Keratinocyte (primary cell): ENCODE results near the gene MAMDC2. TPM values are rescaled to one million over a fixed set of nuclear protein-coding genes. Genes with fewer than 3 reads are reported as not detected.
A peak's percentile ranks its signal among the peaks of the same experiment; 100 is the strongest.

Source experiments
- DNase-seq: peaks from one replicate; pipeline ENCODE4 v3.0.0-alpha.2; 2011; ENCODE audit warnings: low read depth, missing footprints, low spot score
- FAIRE-seq: peaks from 2 replicates; lab custom pipeline; 2011; peaks lifted over from hg19 to GRCh38; lab: Jason Lieb, UNC
- H2AFZ ChIP-seq: 2 replicates; pipeline ENCODE4 v1.6.0; 2012; ENCODE audit warnings: low read length, control low read depth, inconsistent platforms; ENCODE audit not compliant: control insufficient read depth
- H3K27ac ChIP-seq: 2 replicates; pipeline ENCODE4 v1.5.1; 2011; ENCODE audit warnings: low read length; ENCODE audit not compliant: control insufficient read depth, insufficient read depth
- H3K27me3 ChIP-seq: 3 replicates; pipeline ENCODE4 v1.6.0; 2011; ENCODE audit warnings: low read length; ENCODE audit not compliant: control insufficient read depth, insufficient read depth; ENCODE audit errors: extremely low read depth
- H3K36me3 ChIP-seq, 2 experiments: 2 replicates in 1 of 2; 3 replicates in 1 of 2; pipeline ENCODE4 v1.5.1; 2011; ENCODE audit warnings: low read length in 2 of 2, mild to moderate bottlenecking in 1 of 2; ENCODE audit not compliant: control insufficient read depth in 2 of 2, insufficient read depth in 2 of 2; ENCODE audit errors: extremely low read depth in 1 of 2
- H3K4me1 ChIP-seq: 3 replicates; pipeline ENCODE4 v1.5.1; 2011; ENCODE audit warnings: low read length; ENCODE audit not compliant: control insufficient read depth, insufficient read depth; ENCODE audit errors: extremely low read depth
- H3K4me2 ChIP-seq: 3 replicates; pipeline ENCODE4 v1.6.0; 2011; ENCODE audit warnings: low read depth, low read length; ENCODE audit not compliant: control insufficient read depth, insufficient read depth; ENCODE audit errors: extremely low read depth
- H3K4me3 ChIP-seq, 3 experiments: fragments of 200-600 bp in 1 of 3; sonication (generic) in 1 of 3; 2 replicates in 2 of 3; 3 replicates in 1 of 3; pipeline ENCODE4 v1.5.1; 2011 to 2016; ENCODE audit warnings: low read length in 3 of 3, mild to moderate bottlenecking in 3 of 3, control low read depth in 2 of 3, inconsistent platforms in 1 of 3, low read depth in 1 of 3, mixed read lengths in 1 of 3, mixed run types in 1 of 3, moderate library complexity in 1 of 3; ENCODE audit not compliant: control insufficient read depth in 2 of 3, insufficient read depth in 2 of 3; ENCODE audit errors: extremely low read depth in 1 of 3
- H3K79me2 ChIP-seq: 2 replicates; pipeline ENCODE4 v1.6.0; 2012; ENCODE audit warnings: low read length; ENCODE audit not compliant: control insufficient read depth, insufficient read depth
- H3K9ac ChIP-seq: 3 replicates; pipeline ENCODE4 v1.6.0; 2011; ENCODE audit warnings: low read length; ENCODE audit not compliant: control insufficient read depth, insufficient read depth; ENCODE audit errors: extremely low read depth
- H3K9me1 ChIP-seq: 3 replicates; pipeline ENCODE4 v1.6.0; 2011; ENCODE audit warnings: low read length; ENCODE audit not compliant: control insufficient read depth, insufficient read depth; ENCODE audit errors: extremely low read depth
- H3K9me3 ChIP-seq: 2 replicates; pipeline ENCODE4 v1.5.1; 2012; ENCODE audit warnings: low read depth, low read length; ENCODE audit not compliant: control insufficient read depth
- H4K20me1 ChIP-seq: 3 replicates; pipeline ENCODE4 v1.6.0; 2011; ENCODE audit warnings: low read length; ENCODE audit not compliant: control insufficient read depth, insufficient read depth; ENCODE audit errors: extremely low read depth
- EZH2 ChIP-seq: IDR thresholded peaks from one replicate; pipeline ENCODE4 v1.6.1; 2012; ENCODE audit warnings: inconsistent platforms, mild to moderate bottlenecking, low read length, moderate library complexity
- dilution Hi-C: fragments of 300-500 bp; cut with MboI; formaldehyde crosslinking; loops from one replicate; pipeline ENCODE4 v1.7.0; 2020; ENCODE audit warnings: low sequenced_read_pairs; ENCODE audit not compliant: extremely low pct_ligation_motif_present
- polyA plus RNA-seq, 5 experiments: library from polyadenylated mRNA; depleted of rRNA in 3 of 5; stranded (reverse) in 3 of 5; stranded (forward) in 1 of 5; unstranded in 1 of 5; fragments of >200 nt; gene quantifications; 1 replicate in 1 of 5; 2 replicates in 3 of 5; 3 replicates in 1 of 5; pipeline versions ENCODE4 v1.2.1 to v1.2.3, GENCODE V29; 2011 to 2012; ENCODE audit warnings: missing spikeins in 2 of 5, low read depth in 1 of 5, low replicate concordance in 1 of 5
- TF ChIP-seq, protein P1 (sequence below), 3 experiments: IDR thresholded peaks in 1 of 3; conservative IDR thresholded peaks in 1 of 3; optimal IDR thresholded peaks in 1 of 3; 2 replicates in 2 of 3; 3 replicates in 1 of 3; pipeline versions ENCODE3 to v1.5.1; 2011; ENCODE audit warnings: low read length in 3 of 3, mild to moderate bottlenecking in 3 of 3, moderate library complexity in 2 of 3, control low read depth in 1 of 3, inconsistent platforms in 1 of 3; ENCODE audit not compliant: insufficient read depth in 2 of 3; ENCODE audit errors: extremely low read depth in 1 of 3

MAMDC2 gene
- polyA plus RNA-seq, 1 donor (not counting 4 experiments of a cell fraction or from before 2014, with no cell fraction given): 4.2 TPM

DNA sequence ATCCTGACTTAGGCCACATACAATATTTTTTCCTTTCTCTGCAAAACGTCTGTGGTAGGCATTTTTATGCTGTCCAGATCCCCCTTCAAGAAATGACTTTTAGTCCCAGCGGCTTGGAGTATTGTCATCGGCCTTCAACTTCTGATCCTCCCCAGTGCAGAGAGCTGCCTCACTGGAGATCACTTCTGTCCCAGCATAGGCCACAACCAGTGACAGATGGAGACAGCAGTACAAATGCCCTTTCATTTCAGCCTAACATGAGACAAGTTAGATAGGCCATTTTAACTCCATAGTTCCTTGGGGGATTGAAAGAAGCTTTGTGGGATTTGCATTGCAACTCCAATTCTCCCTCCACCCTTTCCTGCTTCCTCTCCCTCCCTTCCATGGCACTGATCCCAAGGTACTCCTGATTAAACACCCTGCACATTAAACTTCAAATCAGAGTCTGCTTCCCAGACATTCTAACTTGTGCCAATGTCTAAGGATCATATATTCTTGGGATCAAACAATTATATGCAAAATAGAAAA is 3.2 kb upstream of the MAMDC2 start:
- no peaks in the 10 kb centered on the region for H3K79me2 ChIP-seq
- no peaks in the 10 kb centered on the region for H3K27me3 ChIP-seq
- peaks cover 31% of the 10 kb centered on the region for H3K4me1 ChIP-seq
- no peak overlapping the region for H3K4me2 ChIP-seq
- H3K4me3 ChIP-seq: no peak overlapping the region
- no peaks in the 10 kb centered on the region for H3K9me3 ChIP-seq
- no peak overlapping the region for H3K27ac ChIP-seq
- FAIRE-seq (peak; percentile 26), DNase-seq (no peak)
- H2AFZ ChIP-seq: no peak overlapping the region
- H3K9ac ChIP-seq: no peak overlapping the region
- H3K36me3 ChIP-seq: no peaks in the 10 kb centered on the region
- TF ChIP-seq, protein P1, sequence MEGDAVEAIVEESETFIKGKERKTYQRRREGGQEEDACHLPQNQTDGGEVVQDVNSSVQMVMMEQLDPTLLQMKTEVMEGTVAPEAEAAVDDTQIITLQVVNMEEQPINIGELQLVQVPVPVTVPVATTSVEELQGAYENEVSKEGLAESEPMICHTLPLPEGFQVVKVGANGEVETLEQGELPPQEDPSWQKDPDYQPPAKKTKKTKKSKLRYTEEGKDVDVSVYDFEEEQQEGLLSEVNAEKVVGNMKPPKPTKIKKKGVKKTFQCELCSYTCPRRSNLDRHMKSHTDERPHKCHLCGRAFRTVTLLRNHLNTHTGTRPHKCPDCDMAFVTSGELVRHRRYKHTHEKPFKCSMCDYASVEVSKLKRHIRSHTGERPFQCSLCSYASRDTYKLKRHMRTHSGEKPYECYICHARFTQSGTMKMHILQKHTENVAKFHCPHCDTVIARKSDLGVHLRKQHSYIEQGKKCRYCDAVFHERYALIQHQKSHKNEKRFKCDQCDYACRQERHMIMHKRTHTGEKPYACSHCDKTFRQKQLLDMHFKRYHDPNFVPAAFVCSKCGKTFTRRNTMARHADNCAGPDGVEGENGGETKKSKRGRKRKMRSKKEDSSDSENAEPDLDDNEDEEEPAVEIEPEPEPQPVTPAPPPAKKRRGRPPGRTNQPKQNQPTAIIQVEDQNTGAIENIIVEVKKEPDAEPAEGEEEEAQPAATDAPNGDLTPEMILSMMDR (optimal IDR thresholded peaks at IDR 0.05 in 1 of 3, IDR thresholded peaks at IDR 0.05 in 1 of 3, conservative IDR thresholded peaks at IDR 0.05 in 1 of 3; ENCODE audit: extremely low read depth in 1 of 3, insufficient read depth in 2 of 3, low read length in 3 of 3): no peak
- TF ChIP-seq EZH2: no peak
- H3K9me1 ChIP-seq: no peaks in the 10 kb centered on the region
- dilution Hi-C loops: no loop called here
- H4K20me1 ChIP-seq: no peaks in the 10 kb centered on the region

DNA sequence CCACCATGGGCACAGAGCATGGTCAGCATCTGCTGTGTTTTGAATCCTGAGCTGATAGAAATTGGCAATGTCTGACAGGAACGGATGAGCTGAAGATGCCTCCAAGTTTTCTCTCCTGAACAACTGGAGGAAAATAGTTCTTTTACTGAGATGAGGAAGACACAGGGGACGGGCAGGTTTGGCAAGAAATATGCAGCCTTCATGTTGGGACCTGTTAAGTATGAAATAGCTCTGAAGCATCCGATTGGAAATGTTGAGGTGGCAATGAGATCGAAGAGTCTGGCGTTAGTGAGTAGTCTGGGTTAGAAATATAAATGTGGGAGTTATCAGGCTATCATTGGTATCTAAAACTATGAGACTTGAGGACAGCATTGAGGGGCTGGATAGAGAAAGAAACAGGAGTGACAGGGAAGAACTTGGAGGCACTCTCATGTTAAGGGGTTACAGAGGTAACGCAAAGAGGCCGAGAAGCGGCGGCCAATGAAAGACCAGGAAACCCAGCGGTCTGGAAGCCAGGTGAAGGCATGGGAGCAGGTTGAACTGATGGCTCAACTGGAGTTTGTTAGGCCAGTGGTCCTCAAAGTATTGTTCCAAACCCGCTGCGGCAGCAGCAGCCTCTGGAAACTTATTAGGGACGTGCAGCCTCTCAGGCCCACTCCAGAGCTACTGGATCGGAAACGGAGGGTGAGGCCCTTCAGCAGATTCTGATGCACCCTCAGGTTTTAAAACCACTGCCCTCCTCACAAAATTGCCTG is 1.0 kb upstream of the MAMDC2 start:
- H3K9me3 ChIP-seq: no peaks in the 10 kb centered on the region
- H3K9ac ChIP-seq: no peak overlapping the region
- H3K4me3 ChIP-seq: no peak overlapping the region
- no peaks in the 10 kb centered on the region for H4K20me1 ChIP-seq
- TF ChIP-seq, protein P1 (optimal IDR thresholded peaks at IDR 0.05 in 1 of 3, IDR thresholded peaks at IDR 0.05 in 1 of 3, conservative IDR thresholded peaks at IDR 0.05 in 1 of 3; ENCODE audit: extremely low read depth in 1 of 3, insufficient read depth in 2 of 3, low read length in 3 of 3): no peak
- TF ChIP-seq EZH2: no peak
- H3K36me3 ChIP-seq: no peaks in the 10 kb centered on the region
- peak overlapping the region; percentile 39 for H3K4me2 ChIP-seq
- no peaks in the 10 kb centered on the region for H3K79me2 ChIP-seq
- H3K9me1 ChIP-seq: no peaks in the 10 kb centered on the region
- H2AFZ ChIP-seq: no peak overlapping the region
- DNase-seq (no peak), FAIRE-seq (peak; percentile 99)
- dilution Hi-C loops: no loop called here
- no peak overlapping the region for H3K27ac ChIP-seq
- H3K4me1 ChIP-seq: peaks cover 51% of the 10 kb centered on the region
- H3K27me3 ChIP-seq: no peaks in the 10 kb centered on the region
